NCI-H2227 (cell line): ENCODE results near the gene ZMYND8.
"Not testable (repeated sequence)": the region's sequence is repeated elsewhere in the genome, so short reads cannot be mapped to it uniquely, and the experiment has no call there.

Source experiments
- DNase-seq: peaks from one replicate; lab custom pipeline; 2025; ENCODE audit not compliant: unreplicated experiment; lab: John Stamatoyannopoulos, UW

The ZMYND8 gene

DNA sequence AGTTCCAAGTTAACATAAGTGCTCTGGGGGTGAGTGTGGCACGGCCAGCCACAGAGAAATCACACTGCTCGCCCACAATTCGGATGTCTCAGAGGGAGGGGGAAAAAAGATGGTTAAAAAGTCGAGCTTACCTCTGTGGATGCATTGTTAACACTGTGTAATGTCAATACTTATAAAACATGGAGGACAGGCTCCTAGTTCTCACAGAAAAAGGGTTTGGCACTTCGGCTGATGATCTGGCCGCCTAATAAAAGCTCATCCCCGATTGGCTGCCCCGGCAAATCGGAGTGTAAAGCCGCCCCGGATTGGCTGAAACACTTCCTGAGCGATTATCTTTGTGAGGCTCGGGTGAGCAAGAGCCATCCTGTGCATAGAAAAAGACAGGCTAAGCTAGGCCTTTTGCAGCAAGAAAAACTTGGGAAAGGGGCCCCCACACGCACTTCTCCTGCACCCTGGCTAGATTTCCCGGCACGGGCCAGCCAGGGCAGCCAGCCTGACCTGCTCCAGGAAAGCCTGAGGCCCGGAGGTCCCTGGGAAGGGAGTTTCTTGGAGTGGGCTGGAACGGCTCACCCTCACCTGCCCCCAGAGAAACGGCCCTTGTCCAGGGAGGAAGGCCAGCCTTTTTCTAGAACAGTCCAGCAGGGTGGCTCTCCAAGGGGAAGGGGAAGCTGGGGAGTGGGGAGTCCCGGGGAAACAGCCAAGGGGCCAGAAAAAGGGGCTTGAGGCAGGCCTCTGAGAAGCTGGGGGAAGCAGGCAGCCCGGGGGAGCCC is at the start of gene ZMYND8:
TSS of gene ZMYND8 (minus strand) at position 174 of the 770 bp plus-strand sequence. CDS start at position 145, 29 bp downstream.
- DNase-seq: peak; percentile 93

GRCh38 chr20:47405775-47406325 is 49.4 kb upstream of the ZMYND8 start:
- no peak for DNase-seq

- DNase-seq: no peak
Measured at GRCh38 chr20:47400685-47401084, 44.2 kb upstream of the ZMYND8 start.

GRCh38 chr20:47397652-47398301 is 41.3 kb upstream of the ZMYND8 start:
- DNase-seq: peak; percentile 21

DNA sequence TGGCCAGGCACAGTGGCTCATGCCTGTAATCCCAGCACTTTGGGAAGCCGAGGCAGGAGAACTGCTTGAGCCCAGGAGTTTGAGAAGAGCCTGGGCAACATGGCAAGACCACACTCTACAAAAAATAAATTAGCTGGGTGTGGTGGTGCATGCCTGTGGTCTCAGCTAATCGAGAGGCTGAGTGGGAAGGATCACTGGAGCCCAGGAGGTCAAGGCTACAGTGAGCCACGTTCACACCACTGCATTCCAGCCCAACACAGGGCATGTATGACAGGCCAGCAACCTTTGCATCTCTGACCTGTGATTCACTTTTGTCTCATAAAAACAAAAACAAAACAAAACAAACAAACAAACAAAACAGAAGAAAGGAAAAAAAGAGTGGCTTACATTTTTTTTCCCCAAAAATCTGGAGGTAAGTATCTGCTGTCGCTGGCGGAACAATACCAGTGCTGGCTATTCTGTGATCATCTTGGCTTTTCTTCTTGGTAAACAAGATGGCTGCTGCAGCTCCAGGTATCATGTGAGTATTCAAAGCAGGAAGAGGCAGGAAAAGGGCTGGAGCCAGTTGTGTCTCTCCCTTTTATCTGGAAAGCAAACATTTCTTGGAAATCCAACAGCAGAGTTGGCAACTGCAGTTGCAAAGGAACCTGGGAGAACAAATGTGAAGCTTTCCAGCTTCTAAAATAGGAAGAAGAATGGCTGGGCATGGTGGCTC is 40.4 kb upstream of the ZMYND8 start:
- no peak for DNase-seq

- not testable (repeated sequence) for DNase-seq
Measured at GRCh38 chr20:47393796-47394514, 37.5 kb upstream of the ZMYND8 start.

DNA sequence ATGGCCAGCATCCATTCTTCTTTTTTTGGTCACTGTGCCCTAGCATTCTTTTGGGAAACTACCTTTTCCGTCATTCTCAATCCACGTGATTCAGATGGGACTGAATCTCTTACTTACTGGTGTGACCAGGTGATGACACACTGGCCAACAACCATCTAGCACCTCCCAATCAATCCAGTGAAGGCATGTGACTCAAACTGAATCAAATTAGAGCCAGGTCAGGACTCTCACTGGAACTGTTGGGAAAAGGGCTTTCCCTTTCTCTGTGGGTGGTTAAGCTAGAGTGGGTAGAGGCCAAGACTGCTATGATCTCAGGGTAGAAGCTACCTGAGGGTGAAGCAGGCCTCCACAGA is 36.2 kb upstream of the ZMYND8 start:
- DNase-seq: no peak

- DNase-seq: no peak
Measured at GRCh38 chr20:47392015-47392720, 35.7 kb upstream of the ZMYND8 start.

DNA sequence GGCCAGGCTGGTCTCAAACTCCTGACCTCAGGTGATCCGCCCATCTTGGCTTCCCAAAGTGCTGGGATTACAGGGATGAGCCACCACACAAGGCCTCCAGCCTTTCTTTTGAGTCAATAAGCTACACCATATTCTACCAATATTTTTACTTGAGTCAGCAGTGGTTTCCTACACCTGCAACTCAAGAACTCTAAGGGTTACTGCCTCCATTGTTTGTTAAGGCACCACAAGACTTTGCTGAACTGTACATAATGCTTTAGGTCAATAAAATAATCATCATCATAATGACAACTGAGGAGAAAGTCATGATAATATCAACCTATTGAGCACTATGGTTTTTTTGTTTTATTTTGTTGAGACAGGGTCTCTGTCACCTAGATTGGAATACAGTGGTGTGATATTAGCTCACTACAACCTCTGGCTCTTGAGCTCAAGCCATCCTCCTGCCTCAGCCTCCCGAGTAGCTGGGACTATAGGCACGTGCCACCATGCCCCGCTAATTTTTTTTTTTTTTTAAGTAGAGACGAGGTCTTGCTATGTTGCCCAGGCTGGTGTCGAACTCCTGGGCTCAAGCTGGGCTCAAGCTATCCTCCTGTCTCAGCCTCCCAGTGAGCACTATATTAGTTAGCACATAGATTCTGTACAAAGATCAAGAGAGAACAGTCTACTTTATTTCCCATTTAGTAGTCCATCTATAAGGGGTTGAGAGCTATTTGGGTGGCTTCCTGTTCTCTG is 34.9 kb upstream of the ZMYND8 start:
- DNase-seq: no peak

DNA sequence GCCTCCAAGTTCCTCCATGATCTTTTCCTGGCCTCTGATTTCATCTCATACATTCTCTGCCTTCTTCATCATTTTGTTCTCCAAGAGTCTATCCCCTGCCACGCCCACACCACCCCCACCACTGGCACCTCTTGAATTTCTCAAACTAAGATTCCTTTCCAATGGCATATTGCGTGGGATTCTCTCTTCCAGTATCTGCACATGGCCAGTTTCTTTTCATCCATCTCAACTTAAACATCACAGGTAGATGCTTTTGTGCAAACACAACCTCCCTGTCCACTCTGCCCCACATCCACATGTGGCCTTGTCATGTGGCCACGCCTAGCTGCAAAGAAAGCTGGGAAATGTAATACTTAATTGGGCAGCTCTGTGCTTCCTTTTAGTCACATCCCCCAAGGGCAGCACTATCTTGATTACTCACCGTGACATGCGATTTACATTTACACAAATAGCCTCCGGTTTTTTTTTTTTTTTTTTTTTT is 33.4 kb upstream of the ZMYND8 start:
- no peak for DNase-seq

GRCh38 chr20:47385968-47386367 is 29.5 kb upstream of the ZMYND8 start:
- not testable (repeated sequence) for DNase-seq

DNA sequence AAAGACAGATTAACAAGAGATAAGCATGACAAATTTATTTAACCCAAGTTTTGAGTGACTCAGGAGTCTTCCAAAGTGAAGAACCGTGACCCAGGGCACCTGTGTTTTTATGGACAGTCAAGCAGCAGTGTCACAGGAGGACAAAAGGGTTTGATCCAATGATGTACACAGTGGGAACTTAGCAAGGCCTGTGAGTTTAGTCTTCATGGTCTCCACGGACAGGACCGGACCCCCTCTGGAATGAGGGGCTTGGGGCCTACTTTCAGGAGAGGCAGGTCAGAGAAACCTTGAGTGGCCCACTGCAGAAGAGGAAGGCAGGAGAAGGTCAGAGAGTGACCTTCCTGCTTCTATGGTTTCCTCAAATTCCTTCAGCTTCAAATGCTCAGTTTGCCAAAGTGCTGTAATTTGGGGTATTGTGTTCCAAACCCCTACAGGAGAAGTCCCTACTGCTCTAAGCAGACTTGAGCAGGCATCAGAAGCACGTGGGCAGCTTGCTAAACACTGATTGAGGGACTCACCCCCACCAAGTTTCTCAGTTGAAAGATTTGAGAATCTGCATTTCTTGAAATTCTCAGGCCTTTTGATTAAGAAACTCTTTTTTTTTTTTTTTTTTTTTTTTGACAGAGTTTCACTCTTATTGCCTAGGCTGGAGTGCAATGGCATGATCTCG is 26.4 kb upstream of the ZMYND8 start:
- DNase-seq: no peak

DNA sequence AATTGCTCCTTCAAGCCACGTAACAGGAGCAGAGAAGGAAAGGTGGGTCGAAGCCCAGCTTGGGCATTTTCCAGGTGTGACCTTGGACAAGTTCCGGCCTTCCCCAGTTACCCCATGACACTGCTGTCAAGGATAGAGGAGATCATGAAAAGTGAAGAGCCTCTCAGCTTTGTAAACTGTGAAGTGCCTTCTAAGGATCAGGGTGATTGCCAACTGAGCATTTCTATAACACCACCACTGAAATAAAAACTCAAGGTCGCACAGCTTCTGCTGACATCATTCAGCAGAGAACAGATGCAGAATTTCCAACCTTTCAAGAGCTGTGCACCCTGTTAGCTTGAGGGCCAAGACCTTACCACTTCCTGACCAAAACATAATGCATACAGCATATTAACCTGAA is 24.0 kb upstream of the ZMYND8 start:
- no peak for DNase-seq

DNA sequence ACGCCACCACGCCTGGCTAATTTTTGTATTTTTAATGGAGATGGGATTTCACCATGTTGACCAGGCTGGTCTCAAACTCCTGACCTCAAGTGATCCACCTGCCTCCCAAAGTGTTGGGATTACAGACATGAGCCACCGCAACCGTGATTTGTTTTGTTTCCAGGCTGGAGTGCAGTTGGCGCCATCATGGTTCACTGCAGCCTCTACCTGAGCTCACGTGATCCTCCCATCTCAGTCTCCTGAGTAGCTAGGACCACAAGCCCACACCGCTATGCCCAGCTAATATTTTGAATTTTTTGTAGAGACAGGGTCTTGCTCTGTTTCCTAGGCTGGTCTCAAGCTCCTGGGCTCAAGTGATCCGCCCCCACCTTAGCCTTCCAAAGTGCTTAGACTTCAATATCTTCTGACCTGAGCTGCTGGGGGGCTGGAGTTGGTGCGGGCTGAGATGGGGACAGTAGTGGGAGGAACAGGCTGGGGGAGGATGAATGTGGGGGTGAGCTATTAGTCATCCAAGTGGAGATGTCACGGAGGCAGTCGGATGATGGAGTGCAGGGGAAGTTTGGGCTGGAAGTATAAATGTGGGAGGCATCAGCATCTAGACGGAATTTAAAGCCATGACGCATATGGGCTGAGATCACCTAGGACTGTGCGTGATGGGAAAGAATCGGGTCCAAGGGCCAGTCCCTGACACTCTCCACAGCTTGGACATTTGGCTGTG is 23.1 kb upstream of the ZMYND8 start:
- DNase-seq: no peak

DNA sequence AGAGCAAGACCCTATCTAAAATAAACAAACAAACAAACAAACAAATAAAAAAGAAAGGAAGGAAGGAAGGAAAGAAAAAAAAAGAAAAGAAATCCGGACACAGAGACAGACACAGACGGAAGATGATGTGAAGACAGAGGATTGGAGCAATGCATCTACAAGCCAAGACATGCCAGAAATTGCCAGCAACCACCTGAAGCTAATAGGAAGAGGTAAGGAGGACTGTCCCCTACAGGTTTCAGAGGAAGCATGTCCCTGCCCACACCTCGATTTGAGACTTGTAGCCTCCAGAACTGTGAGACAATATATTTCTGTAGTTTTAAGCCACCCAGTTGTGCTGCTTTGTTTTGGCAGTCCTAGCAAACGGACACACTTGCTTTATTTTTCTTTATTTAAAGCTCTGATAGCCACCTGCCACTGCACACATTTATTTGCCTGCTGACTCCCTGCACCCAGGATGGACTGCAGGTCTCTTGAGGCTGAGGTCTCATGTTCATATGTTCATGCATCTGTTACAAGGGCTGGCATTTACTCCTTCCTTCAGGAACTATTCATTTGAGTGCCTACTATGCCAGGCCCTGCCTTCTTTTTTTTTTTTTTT is 20.7 kb upstream of the ZMYND8 start:
- DNase-seq: no peak

DNA sequence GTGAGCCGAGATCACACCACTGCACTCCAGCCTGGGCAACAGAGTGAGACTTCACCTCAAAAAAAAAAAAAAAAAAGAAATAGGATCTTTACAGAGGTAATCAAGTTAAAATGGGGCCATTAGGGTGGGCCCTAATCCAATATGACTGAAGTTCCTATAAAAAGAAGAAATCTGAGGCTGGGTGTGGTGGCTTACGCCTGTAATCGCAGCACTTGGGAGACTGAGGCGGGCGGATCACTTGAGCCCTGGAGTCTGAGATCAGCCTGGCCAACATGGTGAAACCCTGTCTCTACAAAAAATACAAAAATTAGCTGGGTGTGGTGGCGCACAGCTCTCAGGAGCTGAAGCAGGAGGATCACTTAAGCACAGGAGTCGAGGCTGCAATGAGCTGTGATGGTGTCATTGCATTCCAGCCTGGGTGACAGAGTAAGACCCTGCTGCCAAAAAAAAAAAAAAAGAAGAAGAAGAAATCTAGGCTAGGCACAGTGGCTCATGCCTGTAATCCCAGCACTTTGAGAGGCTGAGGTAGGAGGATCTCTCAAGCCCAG is 19.7 kb upstream of the ZMYND8 start:
- DNase-seq: not testable (repeated sequence)

DNA sequence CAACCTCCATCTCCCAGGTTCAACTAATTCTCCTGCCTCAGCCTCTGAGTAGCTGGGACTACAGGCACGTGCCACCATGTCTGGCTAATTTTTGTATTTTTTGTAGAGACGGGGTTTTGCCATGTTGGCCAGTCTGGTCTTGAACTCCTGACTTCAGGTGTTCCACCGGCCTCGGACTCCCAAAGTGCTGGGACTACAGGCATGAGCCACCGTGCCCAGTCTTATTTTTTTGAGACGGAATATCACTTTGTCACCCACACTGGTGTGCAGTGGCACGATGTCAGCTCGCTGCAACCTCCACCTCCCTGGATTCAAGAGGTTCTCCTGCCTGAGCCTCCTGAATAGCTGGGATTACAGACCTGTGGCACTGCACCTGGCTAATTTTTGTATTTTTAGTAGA is 17.6 kb upstream of the ZMYND8 start:
- not testable (repeated sequence) for DNase-seq
